Uterus (tissue), 4 donors: ENCODE data around the gene PRKN. TPM values are rescaled to one million over a fixed set of nuclear protein-coding genes. Genes with fewer than 3 reads are reported as not detected.

Source experiments
- DNase-seq, 2 donors: peaks; one replicate each; pipeline ENCODE4 v3.0.0-alpha.2; 2019 to 2020
- H3K27ac ChIP-seq, 2 donors: fragments of 200-600 bp; sonication (generic); 1 replicate in 1 of 2; 2 replicates in 1 of 2; pipeline ENCODE4 v1.5.1; 2016 to 2018
- H3K27me3 ChIP-seq, 2 donors: fragments of 200-600 bp; sonication (generic); one replicate each; pipeline ENCODE4 v1.5.1; 2018 to 2019; ENCODE audit warnings: control low read depth in 1 of 2
- H3K36me3 ChIP-seq, 2 donors: fragments of 200-600 bp; sonication (generic); one replicate each; pipeline ENCODE4 v1.5.1; 2019; ENCODE audit warnings: control low read depth in 1 of 2
- H3K4me1 ChIP-seq, 2 donors: fragments of 200-600 bp; sonication (generic); one replicate each; pipeline ENCODE4 v1.5.1; 2018 to 2019; ENCODE audit warnings: control low read depth in 1 of 2
- H3K4me3 ChIP-seq, 2 donors: fragments of 200-600 bp; sonication (generic); 1 replicate in 1 of 2; 2 replicates in 1 of 2; pipeline ENCODE4 v1.5.1; 2018 to 2019; ENCODE audit warnings: mild to moderate bottlenecking in 1 of 2
- H3K9me3 ChIP-seq, 2 donors: fragments of 200-600 bp; sonication (generic); one replicate each; pipeline ENCODE4 v1.5.1; 2019; ENCODE audit warnings: control low read depth in 1 of 2
- CTCF ChIP-seq, 4 experiments: fragments of 200-600 bp in 2 of 4; fragments of 450-650 bp in 2 of 4; sonication (generic) in 2 of 4; IDR thresholded peaks; one replicate each; pipeline ENCODE4 v1.5.1; 2016 to 2019; ENCODE audit warnings: antibody characterized with exemption in 4 of 4, mild to moderate bottlenecking in 2 of 4, moderate library complexity in 1 of 4
- POLR2A ChIP-seq, 2 donors: fragments of 450-650 bp; IDR thresholded peaks; one replicate each; pipeline ENCODE4 v1.6.1; 2016; ENCODE audit warnings: antibody characterized with exemption in 2 of 2, mild to moderate bottlenecking in 1 of 2, moderate library complexity in 1 of 2
- intact Hi-C: fragments of 100-400 bp; cut with DNase I; formaldehyde crosslinking; loops from one replicate; pipeline ENCODE4 v1.15.1; 2023; ENCODE audit warnings: low total_unique reads
- total RNA-seq, 4 donors: library from RNA; depleted of rRNA in 3 of 4; stranded (reverse); fragments of >200 nt in 3 of 4; gene quantifications; one replicate each; pipeline versions ENCODE4 v1.1.0 to v1.2.4, GENCODE V29; 2014 to 2023
- donor health status: DM: yes; HTN: yes; CAD: no.

Gene PRKN
- total RNA-seq, 4 donors from 2014 or later, result 10.2 to 21.3 (median 13.1) TPM

GRCh38 chr6:161482517-161482858 lies 1245.1 kb downstream of the PRKN start:
- no peaks in the 10 kb centered on the region for H3K36me3 ChIP-seq
- no peak overlapping the region for H3K27ac ChIP-seq
- no peaks in the 10 kb centered on the region for H3K27me3 ChIP-seq
- H3K9me3 ChIP-seq, result no peaks in the 10 kb centered on the region
- H3K4me1 ChIP-seq, result no peaks in the 10 kb centered on the region
- DNase-seq, result no peak
- TF ChIP-seq CTCF (IDR thresholded peaks at IDR 0.05) (no peak), POLR2A (IDR thresholded peaks at IDR 0.05) (no peak)
- intact Hi-C loops, result no loop called here
- no peak overlapping the region for H3K4me3 ChIP-seq

GRCh38 chr6:161481786-161482516 lies 1245.6 kb downstream of the PRKN start:
- no peak overlapping the region for H3K4me3 ChIP-seq
- no peaks in the 10 kb centered on the region for H3K27me3 ChIP-seq
- H3K36me3 ChIP-seq, result no peaks in the 10 kb centered on the region
- no peak for DNase-seq
- H3K9me3 ChIP-seq, result no peaks in the 10 kb centered on the region
- no peaks in the 10 kb centered on the region for H3K4me1 ChIP-seq
- TF ChIP-seq CTCF (IDR thresholded peaks at IDR 0.05), result no peak
- TF ChIP-seq POLR2A (IDR thresholded peaks at IDR 0.05), result no peak
- no peak overlapping the region for H3K27ac ChIP-seq
- intact Hi-C loops, result no loop called here

GRCh38 chr6:161480421-161481155 lies 1247.0 kb downstream of the PRKN start:
- H3K27ac ChIP-seq, result no peak overlapping the region
- TF ChIP-seq CTCF (IDR thresholded peaks at IDR 0.05) (no peak), POLR2A (IDR thresholded peaks at IDR 0.05) (no peak)
- H3K36me3 ChIP-seq, result no peaks in the 10 kb centered on the region
- intact Hi-C loops, result no loop called here
- no peaks in the 10 kb centered on the region for H3K4me1 ChIP-seq
- H3K27me3 ChIP-seq, result no peaks in the 10 kb centered on the region
- no peak for DNase-seq
- H3K9me3 ChIP-seq, result no peaks in the 10 kb centered on the region
- H3K4me3 ChIP-seq, result no peak overlapping the region

GRCh38 chr6:161479376-161479775 lies 1248.2 kb downstream of the PRKN start:
- intact Hi-C loops, result no loop called here
- H3K4me3 ChIP-seq, result no peak overlapping the region
- H3K9me3 ChIP-seq, result no peaks in the 10 kb centered on the region
- H3K27me3 ChIP-seq, result no peaks in the 10 kb centered on the region
- no peaks in the 10 kb centered on the region for H3K36me3 ChIP-seq
- TF ChIP-seq POLR2A (IDR thresholded peaks at IDR 0.05) (no peak), CTCF (IDR thresholded peaks at IDR 0.05) (no peak)
- no peak overlapping the region for H3K27ac ChIP-seq
- DNase-seq, result no peak
- no peaks in the 10 kb centered on the region for H3K4me1 ChIP-seq

- Histone ChIP-seq H3K4me3 (no peak overlapping the region), H3K4me1 (no peaks in the 10 kb centered on the region), H3K9me3 (no peaks in the 10 kb centered on the region), H3K27ac (no peak overlapping the region), H3K36me3 (no peaks in the 10 kb centered on the region), H3K27me3 (no peaks in the 10 kb centered on the region)
- intact Hi-C loops, result no loop called here
- no peak for TF ChIP-seq CTCF (IDR thresholded peaks at IDR 0.05)
- no peak for TF ChIP-seq POLR2A (IDR thresholded peaks at IDR 0.05)
- no peak for DNase-seq
Measured at GRCh38 chr6:161477876-161478425, 1249.6 kb downstream of the PRKN start.
